ENCODE data around the gene TELO2.
"Not testable (repeated sequence)": the region's sequence is repeated elsewhere in the genome, so short reads cannot be mapped to it uniquely, and the experiment has no call there.

TELO2 gene

DNA sequence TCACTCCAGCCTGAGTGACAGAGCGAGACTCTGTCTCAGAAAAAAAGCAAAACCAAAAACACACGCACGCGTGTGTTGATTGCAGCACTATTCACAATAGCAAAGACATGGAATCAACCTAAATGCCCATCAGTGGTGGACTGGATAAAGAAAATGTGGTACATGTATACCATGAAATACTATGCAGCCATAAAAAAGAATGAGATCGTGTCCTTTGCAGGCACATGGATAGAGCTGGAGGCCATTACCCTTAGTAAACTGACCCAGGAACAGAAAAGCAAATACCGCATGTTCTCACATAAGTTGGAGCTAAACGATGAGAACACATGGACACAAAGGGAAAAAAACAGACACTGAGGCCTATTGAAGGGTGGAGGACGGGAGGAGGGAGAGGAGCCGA lies 14.2 kb upstream of the TELO2 start:
- not testable (repeated sequence) for DNase-seq

DNA sequence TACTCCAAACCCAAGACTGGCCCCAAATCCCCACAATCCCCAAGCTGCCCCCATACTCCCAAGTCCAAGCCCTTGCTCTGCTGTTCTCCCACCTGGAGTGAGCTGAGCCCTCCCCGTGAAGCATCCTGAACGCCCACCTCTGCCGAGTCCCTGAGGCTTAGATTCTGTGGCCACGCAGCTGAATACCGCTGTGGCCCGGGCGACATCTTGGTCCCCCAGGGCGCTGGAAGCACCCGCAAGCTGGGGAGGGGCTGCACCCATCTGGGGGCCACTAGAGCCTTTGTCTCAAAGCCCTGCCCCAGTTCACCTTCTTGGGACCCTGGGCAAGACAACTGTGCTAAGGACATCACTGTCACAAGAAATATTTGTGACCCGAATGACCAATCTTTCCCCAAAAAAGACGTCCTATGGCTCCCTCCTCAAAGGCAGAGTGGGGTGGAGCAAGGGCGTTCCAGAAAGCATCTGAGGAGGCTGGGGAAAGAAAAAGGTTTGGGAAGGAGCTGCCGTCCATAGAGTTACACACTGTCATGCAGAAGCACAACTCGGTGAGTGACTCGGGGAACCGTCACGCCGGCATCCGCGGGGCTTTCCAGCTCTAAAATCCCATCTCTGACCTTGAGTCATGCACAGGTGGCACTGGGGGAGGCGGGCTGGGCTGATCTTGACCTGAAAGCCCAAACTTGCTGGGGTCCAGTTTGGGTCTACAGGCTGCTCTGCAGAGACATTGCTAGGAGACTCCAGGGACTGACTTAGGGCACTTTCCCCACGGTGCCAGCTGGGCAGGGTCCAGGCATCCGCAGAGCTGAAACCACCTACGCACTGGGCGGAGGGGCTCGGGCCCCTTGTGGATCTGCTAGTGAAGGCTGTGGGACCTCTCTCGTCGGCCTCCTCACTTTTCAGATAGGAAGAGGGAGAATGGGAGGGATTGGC lies 11.0 kb upstream of the TELO2 start:
- DNase-seq, result no peak

DNA sequence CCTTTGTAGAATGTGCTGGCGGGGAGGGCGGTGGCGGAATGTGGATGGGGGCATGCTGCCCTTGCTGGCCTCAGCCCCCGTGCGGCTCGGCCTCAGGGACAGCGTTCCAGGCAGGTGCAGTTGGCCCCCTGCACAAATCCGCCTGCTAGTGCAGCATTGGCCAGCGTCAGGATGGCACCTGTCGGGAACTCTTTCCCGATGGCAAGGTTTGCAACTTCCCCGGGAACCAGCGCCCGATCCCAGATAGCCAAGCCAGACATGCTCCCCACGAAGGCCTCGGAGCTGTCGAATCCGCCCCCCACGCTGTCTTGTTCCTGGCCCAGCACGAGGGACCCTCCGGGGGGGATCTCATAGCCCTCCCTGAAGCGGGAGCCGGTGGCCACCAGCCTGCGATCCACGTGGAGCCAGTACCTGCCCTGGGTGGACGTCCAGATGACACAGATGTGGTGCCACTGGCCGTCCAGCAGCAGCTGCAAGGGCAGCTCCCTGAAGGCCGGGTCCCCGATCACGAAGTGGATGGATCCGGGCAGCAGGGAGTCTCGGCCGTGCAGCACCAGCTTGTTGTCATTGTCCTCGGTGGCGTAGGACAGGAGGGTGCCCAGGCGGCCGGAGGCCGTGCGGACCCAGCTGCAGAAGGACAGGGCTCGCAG lies 7.2 kb upstream of the TELO2 start:
- DNase-seq, result no peak

DNA sequence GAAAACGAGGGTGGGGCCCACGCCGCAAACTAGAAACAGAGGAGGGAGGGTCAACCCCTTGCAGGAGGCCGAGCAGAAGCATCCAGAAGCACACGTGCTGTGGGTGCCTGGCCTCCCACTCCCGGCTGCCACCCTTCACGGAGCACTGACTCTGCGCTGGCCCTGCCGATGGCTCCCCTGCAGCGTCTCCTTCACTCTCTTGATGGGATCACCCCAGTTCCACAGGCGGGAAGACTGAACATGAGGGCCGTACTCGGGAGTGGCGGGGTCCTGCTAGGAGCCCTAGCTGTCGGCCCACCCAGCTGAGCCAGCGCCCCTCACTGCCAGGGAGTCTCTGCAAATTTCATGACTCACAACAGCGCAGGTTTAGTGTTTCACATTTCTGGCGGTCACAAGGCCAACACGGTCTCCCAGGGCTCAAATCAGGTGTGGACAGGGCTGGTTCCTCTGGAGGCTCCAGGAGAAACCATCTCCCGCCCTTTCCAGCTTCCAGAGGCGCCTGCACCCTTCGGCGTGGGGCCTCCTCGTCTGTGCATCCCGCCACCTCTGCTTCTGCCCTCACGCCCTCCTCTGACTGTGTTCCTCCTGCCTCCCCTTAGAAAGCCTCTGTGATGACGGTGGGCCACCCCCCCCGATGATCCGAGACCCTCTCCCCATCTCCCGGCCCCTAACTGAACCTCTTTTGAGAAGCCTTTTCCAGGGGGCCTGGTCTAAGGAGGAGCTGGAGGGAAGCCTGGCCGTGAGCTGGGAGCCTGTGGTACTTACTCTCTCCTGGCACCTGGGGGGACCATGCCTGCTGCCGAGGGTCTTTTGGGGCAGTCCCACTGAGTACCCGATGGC lies 6.4 kb upstream of the TELO2 start:
- DNase-seq, result no peak

DNA sequence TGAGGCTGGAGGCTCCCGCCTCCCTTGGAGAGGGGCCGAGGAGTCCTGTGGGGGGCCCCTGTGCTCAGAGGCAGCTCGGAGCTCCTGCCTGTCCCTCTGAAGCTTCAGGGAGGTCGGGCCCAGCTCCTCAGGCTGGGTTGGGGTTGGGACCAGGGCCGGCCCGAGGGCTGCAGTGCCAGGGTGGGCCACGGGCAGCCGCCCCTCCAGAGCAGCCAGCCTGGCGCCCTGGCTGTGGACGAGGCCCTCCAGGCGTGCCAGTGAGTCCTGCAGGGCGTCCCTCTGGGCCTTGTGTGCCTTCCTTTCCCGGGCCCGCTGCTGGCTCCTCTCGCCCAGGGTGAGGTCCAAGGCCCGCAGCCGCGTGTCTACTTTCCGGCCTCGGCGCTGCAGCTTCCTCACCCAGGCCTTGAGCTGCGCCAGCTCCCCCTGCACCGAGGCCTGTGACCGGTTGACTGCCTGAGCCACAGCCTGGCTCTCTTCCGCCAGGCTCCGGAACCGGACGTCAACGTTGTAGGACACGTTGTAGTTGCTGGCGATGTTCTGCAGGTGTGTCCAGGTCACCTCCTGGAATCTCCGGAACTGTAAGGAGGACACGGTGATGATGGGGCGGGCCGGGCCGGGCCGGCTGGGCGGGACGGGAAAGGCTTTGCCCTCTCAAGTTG lies 5.6 kb upstream of the TELO2 start:
- no peak for DNase-seq

DNA sequence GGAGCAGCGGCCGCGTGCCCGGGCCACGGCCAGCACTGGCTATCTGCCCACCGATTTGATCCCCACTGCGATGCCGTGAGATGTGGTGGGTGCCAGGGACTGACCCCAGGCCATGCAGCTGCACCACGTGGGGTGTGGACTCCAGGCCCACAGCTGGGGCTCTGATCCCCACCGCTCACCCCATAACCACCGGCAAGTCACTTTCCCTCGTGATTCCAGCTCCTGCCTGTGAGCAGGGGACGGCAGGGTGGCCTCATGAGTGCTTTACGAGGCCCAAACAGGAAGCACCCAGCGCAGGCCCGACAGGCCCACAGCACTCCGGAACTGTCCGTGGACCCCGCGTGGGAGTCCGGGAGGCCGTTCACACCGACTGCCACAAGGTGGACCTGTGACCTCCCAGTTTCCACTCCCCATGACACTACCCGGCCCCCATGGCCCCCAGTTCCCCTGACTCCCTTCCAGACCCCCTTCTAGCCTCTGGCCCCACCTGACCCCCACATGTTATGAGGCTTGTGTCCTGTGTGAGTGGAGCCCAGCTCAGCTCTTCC lies 5.0 kb upstream of the TELO2 start:
- no peak for DNase-seq

DNA sequence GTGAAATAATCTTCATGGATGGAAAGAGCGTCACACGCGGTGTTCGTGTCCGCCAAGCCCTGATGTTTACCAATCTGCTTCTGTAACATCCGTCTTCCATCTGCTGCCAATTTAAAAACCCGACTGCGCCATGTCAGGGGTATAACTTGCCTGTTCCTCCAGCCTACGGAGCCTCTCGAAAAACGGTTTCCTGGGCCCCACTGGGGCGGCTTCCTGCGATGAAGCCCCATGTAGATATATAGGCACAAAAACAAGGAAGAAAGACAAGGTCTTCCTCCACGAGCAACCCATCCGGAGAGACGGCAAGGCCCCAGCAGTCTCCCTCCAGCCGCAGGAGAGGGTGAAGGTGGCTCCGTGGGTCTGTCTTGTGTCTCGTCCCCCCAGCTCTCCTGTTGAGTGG lies 4.5 kb upstream of the TELO2 start, which contains the start of gene PTX4:
TSS of gene PTX4 (minus strand) at position 326 of the 400 bp plus-strand sequence. CDS start at position 291, 35 bp downstream.
- no peak for DNase-seq

DNA sequence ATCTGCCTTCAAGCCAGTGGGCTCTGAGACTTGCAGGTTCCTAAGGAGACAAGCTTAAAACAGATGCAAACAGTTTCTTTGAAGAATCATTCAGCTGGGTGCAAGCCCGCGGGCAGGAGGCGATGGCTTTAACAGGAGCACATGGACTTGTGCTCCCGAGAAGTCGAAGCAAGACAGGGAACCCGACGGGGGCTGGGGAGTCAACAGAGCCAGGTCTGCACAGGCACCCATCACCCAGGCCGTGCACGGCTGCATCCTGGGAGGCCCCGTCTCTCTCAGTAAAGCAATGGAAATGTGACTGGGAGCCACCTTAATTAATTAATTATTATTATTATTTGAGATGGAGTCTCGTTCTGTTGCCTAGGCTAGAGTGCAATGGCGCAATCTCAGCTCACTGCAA lies 4.1 kb upstream of the TELO2 start:
- no peak for DNase-seq

DNA sequence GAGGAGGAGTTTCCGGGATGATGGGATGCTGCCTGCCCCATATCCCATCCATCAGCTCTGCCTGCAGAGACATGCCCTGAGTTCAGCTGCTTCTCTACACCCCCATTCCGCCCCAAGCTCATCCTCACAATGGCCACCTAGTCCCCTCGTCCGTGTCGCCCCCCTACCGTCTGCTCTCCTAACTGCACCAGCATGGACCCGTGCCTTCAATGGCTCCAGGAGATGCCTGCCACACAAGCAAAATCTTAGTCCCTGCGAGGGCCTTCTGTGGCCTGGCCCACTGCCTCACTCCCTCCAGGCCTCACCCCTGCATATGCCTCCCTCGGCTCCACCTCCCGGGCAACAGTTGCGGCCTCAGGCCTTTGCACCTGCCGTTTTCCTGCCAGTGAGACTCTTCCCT lies 1.8 kb upstream of the TELO2 start:
- DNase-seq, result no peak

DNA sequence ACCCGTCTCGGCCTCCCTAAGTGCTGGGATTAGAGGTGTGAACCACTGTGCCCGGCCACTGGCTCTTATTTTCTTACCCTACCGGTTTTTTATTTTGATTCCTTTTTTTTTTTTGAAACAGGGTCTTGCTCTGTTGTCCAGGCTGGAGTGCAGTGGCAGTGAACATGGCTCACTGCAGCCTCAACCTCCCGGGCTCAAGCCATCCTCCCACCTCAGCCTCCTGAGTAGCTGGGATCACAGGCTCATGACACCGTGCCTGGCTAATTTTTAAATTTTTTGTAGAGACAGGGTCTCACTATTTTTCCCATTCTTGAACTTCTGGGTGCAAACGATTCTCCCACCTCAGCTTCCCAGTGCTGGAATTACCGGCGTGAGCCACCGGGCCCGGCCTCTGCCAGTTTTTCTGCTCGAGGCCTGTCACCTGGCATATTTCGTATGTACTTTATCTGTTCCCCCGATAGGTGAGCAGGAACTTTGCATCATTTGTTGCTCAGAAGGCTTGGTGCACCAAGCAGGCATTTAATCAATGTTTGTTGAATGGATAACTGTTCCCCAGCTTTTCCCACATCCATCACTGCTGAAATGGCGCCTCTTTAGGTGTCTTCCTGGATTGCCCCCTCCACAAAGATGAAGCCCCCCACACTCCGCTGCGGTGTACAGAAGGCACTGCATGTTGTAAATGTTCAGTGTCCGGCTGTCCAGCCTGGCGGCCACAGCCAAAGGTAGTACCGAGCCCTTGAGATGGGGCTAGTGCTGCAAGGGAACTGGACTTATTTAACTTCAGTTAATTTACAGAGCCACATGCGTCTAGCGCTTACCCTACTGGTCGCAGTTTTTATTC lies 858 bp upstream of the TELO2 start:
- no peak for DNase-seq

DNA sequence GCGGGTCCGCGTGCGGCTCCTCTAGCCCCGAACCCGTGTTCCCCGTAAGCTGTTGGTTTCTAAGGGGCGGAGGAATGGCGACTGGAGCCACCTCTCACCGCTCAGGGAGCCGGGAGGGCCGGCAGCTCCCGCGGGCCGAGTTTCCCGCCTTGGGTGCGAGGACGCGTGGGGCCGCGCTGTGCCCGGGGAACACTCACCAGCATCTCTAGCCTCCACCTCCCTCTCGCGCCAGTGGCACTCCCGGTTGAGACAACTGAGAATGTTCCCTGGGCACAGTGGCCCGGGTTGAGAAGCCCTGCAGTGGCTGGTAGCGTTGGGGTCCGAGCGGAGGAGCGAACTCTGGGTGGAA lies 560 bp downstream of the TELO2 start:
- DNase-seq, result no peak

DNA sequence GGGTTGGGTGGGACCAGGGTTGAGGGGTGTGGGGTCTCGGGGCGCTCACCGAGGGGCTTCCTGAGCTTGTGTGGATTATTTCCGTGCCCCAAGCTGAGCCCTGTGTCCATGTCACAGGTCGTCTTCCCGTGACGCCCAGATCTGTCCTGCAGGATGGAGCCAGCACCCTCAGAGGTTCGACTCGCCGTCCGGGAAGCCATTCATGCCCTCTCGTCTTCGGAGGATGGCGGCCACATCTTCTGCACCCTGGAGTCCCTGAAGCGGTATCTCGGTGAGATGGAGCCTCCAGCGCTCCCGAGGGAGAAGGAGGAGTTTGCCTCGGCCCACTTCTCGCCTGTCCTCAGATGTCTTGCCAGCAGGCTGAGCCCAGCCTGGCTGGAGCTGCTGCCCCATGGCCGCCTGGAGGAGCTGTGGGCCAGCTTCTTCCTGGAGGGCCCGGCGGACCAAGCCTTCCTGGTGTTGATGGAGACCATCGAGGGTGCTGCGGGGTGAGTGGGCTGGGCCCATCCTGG lies 1.0 kb downstream of the TELO2 start:
- no peak for DNase-seq

DNA sequence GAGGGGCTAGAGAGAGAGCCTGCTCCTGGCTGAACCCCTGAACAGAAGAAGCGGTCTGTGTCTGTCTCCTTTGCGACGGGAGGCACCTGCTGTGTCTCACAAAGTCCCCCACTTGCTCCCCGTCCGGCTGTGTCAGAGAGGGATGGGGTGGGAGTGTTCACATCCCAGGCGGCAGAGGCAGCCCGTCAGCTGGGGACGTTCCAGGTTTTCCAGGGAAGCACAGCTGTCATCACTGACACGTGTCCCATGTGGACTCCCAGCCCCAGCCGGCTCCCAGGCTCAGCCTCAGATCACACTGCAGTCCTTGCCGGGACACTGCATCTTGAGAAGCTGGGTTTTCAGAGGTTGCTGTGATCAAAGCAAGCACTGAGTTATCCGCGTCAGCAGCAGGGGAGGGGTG lies 1.6 kb downstream of the TELO2 start:
- DNase-seq, result no peak

DNA sequence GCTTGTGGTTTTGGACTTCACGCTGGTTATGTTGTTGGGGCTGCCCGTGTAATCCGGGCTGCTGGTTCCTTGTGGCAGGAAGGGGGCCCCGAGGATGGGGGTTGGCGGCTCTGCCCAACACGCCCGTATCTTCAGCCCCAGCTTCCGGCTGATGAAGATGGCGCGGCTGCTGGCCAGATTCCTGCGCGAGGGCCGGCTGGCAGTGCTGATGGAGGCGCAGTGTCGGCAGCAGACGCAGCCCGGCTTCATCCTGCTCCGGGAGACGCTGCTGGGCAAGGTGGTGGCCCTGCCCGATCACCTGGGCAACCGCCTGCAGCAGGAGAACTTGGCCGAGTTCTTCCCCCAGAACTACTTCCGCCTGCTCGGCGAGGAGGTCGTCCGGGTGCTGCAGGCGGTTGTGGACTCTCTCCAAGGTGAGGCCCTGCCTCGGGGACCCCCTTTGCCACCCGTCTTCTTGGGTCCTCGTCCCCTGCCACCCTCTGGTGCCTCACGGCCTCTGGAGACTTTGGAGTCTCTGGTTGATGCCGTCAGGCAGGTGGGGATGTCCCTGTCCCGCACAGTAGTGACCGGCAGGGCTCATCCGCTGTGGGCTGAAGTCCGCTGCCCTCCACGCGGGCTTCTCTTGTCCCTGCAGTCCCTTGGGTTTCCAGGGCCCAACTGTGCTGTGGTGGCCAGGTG lies 2.2 kb downstream of the TELO2 start:
- DNase-seq, result no peak

DNA sequence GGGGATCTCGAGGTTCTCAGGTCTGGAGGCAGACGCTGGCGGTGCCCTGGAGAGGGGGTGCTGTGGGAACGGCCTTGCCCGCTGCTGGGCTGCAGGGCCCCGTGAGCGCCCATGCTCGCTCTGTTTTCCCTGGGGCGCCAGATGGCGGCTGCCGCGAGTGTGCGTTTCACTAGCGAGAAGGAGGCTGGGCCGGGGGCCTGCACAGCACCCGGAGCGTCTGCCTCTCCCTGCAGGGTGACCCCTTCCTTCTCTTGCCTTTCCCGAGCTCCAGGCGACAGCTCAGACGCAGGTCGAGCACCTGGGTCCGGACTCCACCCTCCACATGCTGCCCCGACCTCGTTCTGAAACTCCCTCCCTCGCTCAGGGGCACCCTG lies 2.7 kb downstream of the TELO2 start:
- DNase-seq, result no peak

DNA sequence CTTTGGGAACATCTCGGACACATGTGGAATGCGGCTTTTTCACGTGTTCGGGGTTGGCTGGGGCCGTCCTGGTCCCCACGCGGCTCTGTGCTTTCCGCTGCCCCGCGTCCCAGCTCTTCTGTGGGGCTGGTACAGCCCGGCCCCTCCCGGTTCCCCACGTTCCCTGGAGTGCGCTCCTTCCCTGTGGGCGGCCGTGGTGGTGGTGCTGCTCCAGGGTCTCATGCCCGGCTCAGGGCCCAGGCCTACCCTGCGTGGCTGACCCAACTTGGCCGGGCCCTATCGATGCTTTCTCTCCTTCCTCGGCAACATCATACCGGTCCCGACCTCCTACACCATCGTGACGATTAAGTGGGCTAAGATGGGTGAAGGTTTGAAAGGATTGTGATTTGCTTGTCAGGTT lies 3.3 kb downstream of the TELO2 start:
- DNase-seq, result no peak

DNA sequence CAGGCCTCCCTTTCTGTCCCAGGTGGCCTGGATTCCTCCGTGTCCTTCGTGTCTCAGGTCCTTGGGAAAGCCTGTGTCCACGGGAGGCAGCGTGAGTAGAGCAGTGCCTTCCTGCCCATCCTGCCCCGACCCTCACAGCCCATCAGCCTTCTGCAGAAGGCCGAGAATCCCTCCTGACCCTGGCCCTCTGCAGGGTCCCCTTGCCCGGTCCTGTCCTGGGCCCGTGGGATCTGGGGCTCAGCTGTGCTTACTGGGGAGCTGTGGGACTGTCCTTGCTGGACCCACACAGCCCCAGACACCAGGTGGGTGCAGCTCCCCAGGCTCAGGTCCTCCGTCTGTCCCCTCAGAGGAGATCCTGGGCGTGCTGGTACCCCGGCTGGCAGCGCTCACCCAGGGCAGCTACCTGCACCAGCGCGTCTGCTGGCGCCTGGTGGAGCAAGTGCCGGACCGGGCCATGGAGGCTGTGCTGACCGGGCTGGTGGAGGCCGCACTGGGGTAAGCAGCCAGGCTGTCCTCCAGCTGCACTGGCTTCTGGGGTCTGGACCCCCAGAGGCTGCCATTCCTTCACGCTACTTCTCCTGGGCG lies 3.9 kb downstream of the TELO2 start:
- no peak for DNase-seq

DNA sequence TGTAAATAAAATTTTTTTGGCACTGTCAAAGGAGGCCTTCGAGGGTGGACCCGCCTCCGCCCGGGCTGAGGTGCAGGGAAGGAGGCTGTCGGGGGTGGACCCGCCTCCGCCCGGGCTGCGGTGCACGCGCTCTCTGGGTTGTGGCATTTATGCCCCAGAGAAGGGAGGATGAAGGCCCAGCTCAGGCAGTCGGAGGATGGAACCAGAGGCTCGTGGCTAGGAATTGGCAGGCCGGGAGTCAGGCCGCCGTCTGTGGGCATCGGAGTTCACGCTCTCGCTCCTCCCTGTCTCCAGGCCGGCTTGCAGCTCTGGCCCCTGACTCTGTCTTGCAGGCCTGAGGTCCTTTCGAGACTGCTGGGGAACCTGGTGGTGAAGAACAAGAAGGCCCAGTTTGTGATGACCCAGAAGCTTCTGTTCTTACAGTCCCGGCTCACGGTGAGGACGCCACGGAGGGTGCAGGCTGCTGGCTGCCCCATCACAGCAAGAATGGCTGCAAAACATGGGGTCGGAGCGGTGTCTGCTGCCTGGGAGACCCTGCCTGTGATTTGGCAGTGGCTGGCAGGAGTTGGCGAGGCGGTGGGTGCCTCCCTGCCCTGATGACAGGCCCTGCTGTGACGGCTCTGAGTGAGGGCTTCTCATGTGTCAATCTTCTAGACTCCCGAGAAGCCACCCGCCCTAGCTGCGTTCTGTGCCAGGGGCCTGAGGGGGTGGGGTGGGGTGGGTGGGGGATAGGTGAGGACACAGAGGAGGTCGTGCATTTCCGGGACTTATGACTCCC lies 5.9 kb downstream of the TELO2 start:
- DNase-seq, result no peak

DNA sequence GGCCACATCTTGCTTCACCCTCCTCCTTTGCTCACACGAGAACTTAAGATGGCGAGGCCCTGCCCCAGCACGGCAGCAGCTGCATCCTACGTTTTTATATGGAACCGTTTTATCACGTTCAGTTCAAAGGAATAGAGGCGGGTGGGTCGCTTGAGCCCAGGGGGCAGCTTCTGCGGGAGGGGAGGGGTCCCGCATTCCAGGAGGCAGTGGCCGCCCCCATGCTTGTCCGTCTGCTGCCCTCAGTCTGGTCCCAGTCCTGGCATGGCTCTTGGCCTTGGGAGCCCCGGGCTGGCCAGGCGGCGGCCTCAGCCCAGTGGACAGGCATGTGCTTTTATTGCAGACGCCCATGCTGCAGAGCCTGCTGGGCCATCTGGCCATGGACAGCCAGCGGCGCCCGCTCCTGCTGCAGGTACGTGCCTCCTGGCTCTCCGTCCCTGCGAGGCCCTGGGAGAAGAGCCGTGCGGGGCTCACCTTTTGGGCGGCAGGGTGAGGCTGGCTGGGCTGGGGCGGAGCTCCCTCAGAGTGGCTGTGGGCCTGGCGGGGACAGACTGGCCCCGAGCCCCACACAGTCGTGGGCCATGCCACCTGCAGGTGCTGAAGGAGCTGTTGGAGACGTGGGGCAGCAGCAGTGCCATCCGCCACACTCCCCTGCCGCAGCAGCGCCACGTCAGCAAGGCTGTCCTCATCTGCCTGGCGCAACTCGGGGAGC lies 6.8 kb downstream of the TELO2 start:
- no peak for DNase-seq

All from NCI-H1105 treated with DMSO at 0.1 percent for 48 hours (cell line).